GM12892 (cell line): Measurements from ENCODE around the gene GLCE.

Experiments used
- POLR2A ChIP-seq: IDR thresholded peaks from 2 replicates; pipeline ENCODE4 v1.6.1; 2011; ENCODE audit warnings: low read depth, low read length, control low read depth
- TAF1 ChIP-seq: IDR thresholded peaks from 2 replicates; pipeline ENCODE4 v1.6.1; 2011; ENCODE audit warnings: low read depth, mild to moderate bottlenecking, control low read depth, low read length, borderline replicate concordance

DNA sequence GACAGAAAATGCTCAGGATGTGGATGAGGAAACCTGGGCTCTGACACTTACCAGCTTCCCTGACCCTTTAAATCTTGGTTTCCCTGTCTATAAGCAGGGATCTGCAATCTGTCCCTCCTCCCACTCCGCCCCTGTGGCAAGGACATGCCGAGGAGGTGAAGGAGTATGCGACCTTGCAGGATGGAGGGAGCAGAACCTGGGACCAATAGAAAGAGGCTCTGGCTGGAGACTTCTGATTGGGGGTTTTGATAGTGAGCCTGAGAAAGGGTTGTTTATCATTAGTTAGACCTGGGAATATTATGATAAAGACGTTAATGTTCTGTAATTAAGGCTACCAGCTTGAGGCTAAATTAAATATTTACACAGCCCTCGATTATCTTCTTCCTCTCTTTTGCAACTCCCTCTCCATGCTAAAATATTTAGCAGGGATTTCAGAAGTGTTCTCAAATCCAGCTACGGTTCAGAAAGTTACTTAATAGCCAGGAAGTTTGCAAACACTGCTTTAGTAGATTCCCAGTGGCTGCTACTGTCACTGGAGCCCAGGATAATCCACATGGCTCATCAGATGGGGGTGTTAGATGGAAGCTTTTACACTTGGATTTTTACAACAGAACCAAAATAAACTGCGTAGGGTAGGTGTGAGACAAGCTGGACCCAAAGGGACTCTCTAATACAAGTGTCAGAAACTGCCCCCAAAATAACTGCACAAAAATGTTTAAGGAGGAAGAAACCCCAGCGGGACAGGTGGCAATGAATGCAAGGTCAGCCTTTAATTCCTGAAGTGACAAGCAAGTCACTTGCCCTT lies 129.1 kb downstream of the GLCE start:
- TF ChIP-seq POLR2A = no peak
- no peak for TF ChIP-seq TAF1
